DLD1 (cell line): ENCODE results near the gene ISCU.

ENCODE experiments used
- in situ Hi-C: cut with HindIII; loops from 2 replicates; pipeline ENCODE4 v1.10.0; 2017; ENCODE audit warnings: low sequenced_read_pairs

Gene ISCU

GRCh38 chr12:108602209-108602705 is 39.9 kb downstream of the ISCU start:
- in situ Hi-C loops: no loop called here

- in situ Hi-C loops: no loop called here
Observed at GRCh38 chr12:108602976-108603704, 40.7 kb downstream of the ISCU start.

GRCh38 chr12:108603743-108604142 is 41.3 kb downstream of the ISCU start:
- in situ Hi-C loops: no loop called here

GRCh38 chr12:108604208-108604941 is 42.0 kb downstream of the ISCU start:
- in situ Hi-C loops: no loop called here

DNA sequence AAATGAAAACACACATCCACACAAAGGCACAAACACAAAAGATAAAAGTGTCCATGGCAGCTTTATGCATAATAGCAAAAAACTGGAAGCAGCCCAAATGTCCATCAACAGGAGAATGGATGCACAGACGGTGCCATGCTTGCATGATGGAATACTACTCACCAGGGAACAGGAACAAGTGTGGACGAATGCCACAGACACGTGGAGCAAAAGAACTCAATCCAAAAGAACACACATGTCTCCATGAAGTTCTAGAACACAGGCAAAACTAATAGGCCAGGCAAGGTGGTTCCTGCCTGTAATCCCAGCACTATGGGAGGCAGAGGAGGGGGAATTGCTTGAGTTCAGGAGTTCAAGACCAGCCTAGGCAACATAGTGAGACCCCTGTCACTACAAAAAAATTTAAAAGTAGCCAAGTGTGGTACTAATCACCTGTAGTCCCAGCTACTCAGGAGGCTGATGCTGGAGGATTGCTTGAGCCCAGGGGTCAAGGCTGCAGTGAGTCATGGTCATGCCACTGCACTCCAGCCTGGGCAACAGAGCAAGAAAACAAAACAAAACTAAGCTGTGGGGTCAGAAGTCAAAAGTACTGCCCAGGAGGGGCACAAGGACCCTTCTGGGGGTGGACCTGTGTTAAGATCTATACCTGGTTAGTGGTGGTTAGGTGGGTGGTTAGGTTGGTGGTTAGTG is 42.7 kb downstream of the ISCU start:
- in situ Hi-C loops: loop anchor here (5.0 kb wide), 1 partner anchor 37 kb away; no protein-coding TSS in a partner anchor

- in situ Hi-C loops: loop anchor here (5.0 kb wide), 1 partner anchor 36 kb away; no protein-coding TSS in a partner anchor
Observed at GRCh38 chr12:108605690-108606406, 43.5 kb downstream of the ISCU start.

- in situ Hi-C loops: loop anchor here (5.0 kb wide), 1 partner anchor 36 kb away; no protein-coding TSS in a partner anchor
Observed at GRCh38 chr12:108606492-108606891, 44.1 kb downstream of the ISCU start.

DNA sequence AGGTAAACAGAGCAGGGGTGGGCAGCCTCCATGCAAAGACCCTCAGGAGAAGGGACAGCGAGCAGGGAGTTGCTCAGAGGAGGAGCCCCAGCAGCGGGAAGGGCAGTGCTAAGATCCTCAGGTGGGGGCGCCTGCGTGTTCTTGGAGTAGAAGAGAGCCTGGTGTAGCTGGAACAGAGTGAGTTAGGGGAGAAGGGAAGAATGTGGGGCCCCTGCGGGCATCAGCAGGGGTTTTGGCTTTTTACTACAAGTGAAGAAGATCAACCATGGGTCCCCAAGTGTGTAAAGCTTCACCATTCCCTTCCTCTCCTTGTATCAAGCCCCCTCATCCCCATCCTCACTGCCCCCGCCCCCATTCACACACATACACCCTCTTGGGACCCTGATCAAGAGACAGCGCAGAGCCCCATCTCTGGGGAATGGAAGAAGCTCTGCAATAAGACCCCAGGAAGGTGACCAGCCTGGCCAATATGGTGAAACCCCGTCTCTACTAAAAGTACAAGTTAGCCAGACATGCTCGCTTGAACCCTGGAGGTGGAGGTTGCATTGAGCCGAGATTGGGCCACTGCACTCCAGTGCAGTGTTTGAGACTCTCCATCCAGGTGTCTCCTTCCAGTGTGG is 45.7 kb downstream of the ISCU start:
- in situ Hi-C loops: loop anchor here (5.0 kb wide), 1 partner anchor 34 kb away; no protein-coding TSS in a partner anchor

GRCh38 chr12:108608616-108609015 is 46.2 kb downstream of the ISCU start:
- in situ Hi-C loops: loop anchor here (5.0 kb wide), 1 partner anchor 34 kb away; no protein-coding TSS in a partner anchor

- in situ Hi-C loops: loop anchor here (5.0 kb wide), 1 partner anchor 33 kb away; no protein-coding TSS in a partner anchor
Observed at GRCh38 chr12:108609537-108610335, 47.3 kb downstream of the ISCU start.

- in situ Hi-C loops: no loop called here
Observed at GRCh38 chr12:108610336-108610815, 48.0 kb downstream of the ISCU start.

- in situ Hi-C loops: no loop called here
Observed at GRCh38 chr12:108610856-108611605, 48.6 kb downstream of the ISCU start.

DNA sequence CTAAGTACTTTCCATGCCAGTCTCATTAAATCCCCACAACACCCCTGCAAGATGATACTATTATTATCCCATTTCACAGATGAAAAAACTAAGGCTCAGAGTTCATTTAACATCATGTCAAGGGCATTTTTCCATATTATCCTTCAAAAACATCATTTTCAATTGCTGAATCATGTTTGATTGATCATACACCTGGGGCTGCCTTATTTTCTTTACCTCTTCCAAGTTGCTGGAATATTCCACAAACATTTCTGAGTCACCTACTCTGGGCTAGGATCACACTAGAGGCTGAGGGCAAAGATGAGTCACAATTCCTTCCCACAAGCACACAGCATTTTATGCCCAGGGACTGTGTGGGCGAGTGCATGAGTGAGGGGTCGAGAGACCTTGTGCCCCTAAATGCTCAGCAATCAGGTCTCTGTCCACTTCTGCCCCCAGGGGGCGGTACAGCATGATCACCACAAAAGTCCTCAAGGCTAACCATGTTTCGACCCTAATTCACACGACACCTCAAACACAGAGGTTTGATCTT is 49.6 kb downstream of the ISCU start:
- in situ Hi-C loops: no loop called here

- in situ Hi-C loops: no loop called here
Observed at GRCh38 chr12:108612788-108613282, 50.4 kb downstream of the ISCU start.

GRCh38 chr12:108613548-108613947 is 51.2 kb downstream of the ISCU start:
- in situ Hi-C loops: no loop called here

DNA sequence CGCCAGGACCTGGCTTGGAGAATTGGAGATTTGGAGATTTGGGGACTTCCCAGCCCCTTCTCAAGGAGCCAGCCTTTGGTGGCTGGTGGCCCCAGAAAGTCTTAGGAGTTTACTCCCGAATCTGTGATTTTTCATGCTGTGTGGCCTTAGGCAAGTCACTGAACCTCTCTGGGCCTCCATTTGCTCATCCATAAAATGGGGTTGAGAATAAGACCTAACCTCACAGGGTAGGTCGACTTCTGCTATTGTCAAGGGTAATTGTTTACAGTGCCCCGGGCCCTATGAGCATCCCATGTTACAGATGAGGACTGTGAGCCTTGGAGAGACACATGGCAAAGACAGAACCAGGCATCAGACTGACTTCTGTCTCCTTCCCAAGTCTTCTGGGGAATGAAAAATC is 51.6 kb downstream of the ISCU start:
- in situ Hi-C loops: no loop called here

DNA sequence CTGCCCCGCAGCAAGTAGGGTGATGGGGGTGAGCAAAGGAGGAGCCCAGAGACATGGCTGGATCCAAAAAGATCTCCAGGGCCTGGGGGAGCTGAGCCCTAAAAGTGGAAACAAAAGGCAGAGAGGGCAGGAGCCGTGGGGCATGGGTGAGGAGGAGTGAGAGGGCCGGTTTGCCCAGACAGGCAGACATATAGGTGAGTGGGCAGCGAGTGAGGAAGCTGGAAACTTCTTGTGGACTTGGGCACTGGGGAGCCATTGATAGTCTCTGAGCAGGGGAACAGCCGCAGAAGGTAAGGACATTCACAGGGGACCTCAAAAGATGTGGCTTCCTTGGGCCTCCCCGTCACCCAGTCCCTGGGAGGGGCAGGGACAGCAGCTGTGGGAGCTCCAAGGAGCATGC is 52.2 kb downstream of the ISCU start:
- in situ Hi-C loops: no loop called here

DNA sequence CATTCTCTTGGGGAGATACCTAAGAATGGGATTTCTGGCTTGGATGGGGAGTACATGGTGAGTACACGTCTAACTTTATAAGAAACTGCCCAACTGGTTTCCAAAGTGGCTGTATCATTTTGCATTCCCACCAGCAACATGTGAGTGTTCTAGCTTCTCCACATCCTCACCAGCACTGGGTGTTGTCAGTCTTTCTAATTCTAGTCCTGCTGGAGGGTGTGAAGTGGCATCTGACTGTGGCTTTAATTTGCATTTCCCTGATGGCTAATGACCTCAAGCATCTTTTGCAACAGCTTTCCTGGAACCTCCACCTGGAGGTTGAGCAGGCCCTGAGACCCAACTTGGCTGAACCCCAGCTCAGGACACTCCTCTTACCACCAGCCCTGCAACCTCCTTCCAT is 53.5 kb downstream of the ISCU start:
- in situ Hi-C loops: no loop called here
